Measurements from ENCODE around the gene TCF7L2.

DNA sequence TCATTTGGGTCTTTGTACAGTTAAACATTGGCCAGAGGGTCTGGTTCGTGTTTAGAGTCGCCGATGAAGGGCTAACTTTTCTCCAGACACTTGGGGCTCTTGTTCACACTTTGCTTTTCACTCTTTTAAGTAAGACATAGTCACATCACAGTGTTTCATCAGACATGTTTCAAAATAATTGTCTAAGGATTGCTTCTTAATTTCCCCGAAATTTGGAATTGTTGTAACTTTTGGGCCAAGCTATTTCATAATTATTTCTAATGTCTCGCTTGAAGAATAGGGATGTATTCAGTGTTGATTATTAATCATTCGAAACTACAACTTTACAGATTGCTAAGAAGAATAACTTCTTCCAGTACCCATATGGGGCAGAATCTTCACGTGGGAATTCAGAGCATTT is 92.8 kb downstream of the TCF7L2 start:
- TF ChIP-seq, protein P1, sequence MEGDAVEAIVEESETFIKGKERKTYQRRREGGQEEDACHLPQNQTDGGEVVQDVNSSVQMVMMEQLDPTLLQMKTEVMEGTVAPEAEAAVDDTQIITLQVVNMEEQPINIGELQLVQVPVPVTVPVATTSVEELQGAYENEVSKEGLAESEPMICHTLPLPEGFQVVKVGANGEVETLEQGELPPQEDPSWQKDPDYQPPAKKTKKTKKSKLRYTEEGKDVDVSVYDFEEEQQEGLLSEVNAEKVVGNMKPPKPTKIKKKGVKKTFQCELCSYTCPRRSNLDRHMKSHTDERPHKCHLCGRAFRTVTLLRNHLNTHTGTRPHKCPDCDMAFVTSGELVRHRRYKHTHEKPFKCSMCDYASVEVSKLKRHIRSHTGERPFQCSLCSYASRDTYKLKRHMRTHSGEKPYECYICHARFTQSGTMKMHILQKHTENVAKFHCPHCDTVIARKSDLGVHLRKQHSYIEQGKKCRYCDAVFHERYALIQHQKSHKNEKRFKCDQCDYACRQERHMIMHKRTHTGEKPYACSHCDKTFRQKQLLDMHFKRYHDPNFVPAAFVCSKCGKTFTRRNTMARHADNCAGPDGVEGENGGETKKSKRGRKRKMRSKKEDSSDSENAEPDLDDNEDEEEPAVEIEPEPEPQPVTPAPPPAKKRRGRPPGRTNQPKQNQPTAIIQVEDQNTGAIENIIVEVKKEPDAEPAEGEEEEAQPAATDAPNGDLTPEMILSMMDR (IDR thresholded peaks at IDR 0.05): no peak
- peak in 1 of 2 donors; percentile 39 for TF ChIP-seq EP300 (IDR thresholded peaks at IDR 0.05)

Measured in tibial nerve (tissue), 4 donors.